ENCODE measurements around the gene WDR3.

DNA sequence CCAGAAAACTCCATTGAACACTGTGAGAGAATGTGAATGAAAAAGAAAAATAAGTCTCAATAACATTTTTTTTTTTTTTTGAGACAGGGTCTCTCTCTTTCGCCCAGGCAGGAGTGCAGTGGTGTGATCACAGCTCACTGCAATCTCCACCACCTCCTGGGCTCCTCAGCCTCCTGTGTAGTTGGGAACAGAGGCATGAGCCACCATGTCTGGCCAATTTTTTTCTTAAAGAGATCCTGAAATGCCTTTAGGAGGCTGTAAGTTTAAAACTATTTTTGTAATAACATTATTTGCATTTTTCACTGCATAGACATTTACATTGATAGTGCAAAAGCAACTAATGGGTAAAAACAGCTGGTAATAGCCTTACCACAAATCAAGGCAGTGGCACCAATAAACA is 35.5 kb upstream of the WDR3 start:
- TF ChIP-seq, protein P1, sequence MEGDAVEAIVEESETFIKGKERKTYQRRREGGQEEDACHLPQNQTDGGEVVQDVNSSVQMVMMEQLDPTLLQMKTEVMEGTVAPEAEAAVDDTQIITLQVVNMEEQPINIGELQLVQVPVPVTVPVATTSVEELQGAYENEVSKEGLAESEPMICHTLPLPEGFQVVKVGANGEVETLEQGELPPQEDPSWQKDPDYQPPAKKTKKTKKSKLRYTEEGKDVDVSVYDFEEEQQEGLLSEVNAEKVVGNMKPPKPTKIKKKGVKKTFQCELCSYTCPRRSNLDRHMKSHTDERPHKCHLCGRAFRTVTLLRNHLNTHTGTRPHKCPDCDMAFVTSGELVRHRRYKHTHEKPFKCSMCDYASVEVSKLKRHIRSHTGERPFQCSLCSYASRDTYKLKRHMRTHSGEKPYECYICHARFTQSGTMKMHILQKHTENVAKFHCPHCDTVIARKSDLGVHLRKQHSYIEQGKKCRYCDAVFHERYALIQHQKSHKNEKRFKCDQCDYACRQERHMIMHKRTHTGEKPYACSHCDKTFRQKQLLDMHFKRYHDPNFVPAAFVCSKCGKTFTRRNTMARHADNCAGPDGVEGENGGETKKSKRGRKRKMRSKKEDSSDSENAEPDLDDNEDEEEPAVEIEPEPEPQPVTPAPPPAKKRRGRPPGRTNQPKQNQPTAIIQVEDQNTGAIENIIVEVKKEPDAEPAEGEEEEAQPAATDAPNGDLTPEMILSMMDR (IDR thresholded peaks at IDR 0.05): no peak
- no peak for TF ChIP-seq POLR2A (IDR thresholded peaks at IDR 0.05)

Measured in transverse colon (tissue), 3 donors.